Activated CD8-positive, alpha-beta memory T cell treated with anti-CD3 and anti-CD28 coated beads, Interleukin-2, amount 50 U/mL, for 4 hours (primary cell): ENCODE data around the gene HOXA5.

Source experiments
- DNase-seq: peaks from one replicate; pipeline ENCODE4 v3.0.0-alpha.2; 2020

The HOXA5 gene

DNA sequence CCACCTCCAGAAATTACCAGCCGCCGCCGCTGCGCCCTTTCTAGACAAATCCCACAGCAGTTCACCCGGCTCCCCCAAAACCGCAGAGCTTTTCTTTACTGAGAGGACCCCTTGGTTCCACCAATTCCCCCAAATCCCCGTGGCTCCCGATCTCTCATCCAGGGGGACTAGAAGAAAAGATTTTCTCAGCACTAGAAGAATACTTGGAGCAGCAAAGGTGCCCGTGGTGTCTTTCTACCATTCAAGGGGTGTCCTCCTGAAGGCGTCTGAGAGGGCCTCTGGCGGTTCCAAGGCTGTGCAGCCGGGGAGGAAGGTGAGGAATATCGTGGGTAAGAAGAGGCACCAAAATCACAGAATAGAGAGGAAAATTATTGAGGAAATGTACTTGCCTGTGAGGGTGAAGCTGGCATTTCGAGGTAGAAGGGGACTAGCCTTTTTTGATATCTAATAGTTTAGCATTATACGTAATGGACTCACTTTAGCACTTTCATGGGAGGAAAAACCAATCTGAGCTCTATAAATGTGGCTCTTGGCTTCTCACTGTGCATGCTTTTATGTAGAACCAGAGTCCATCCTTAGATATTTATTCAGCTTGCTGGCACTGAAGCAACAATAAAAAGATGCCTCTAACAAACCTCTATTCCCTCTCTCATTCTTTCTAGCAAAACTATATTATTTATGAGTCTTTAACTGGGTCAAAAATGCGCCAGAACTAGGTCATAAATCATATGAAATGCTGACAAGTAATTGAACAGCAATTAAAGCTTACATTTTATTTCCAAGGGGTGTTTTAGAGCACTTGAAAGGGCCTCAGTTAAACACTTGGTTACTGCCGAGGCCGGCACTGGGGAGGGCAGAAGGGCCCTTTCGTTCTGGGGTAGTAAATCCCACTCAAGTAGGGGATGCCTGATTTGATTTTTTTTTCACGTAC is 27.2 kb downstream of the HOXA5 start:
- no peak for DNase-seq

DNA sequence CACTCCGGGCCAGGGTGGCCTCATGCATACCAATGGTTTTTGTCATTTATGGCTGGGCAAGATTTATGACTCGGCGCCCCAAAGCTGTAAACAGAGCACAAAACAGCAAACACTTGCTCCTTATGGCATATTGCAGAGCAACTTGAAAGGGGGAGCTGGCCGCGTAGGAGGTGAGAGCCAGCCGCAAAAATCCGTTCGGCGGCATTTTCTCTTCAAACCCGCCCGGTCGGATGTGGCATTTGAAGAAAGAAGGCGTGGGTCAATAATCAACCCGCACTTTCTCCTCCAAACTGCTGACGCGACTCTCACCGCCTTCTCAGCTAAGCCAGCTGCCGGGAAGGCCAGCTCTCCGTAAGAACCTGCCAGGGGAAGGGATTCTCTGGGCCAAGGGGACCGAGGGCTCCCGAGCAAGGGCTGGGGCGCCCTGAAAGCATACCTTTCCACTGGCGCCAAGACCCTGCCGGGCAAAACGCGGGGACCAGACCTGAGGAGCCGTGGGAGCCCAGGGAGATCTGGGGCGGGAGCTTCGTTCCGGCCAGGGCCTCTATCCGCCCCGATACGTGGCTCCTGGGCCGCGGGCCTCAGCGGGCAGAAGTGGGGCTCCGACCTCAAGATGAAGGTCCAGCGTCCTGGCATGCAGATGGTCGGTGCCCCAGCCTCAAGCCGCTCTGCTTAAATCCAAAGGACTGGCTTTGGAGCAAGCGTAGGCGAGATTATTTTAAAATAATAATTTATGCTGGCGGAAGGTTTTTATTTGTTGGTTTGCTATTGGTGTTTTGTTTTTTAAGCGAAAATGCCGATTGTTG is 28.1 kb downstream of the HOXA5 start:
- DNase-seq: no peak

DNA sequence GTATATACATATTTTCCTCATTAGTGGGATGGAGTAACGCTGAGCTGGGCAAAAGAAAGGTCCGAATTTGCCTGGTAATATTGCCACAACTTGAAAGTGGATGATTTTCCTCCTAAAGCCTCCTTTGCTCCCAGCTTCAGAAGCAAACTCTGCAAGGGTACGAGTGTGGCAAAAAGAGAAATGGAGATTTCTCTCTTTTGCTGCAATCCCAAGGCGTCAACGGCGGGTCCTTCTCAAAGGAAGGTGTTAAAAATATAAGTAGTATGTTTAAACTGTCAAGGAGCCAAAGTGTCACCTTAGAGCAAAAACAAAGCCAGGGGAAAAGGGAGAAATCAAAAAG is 28.6 kb downstream of the HOXA5 start:
- DNase-seq: no peak

DNA sequence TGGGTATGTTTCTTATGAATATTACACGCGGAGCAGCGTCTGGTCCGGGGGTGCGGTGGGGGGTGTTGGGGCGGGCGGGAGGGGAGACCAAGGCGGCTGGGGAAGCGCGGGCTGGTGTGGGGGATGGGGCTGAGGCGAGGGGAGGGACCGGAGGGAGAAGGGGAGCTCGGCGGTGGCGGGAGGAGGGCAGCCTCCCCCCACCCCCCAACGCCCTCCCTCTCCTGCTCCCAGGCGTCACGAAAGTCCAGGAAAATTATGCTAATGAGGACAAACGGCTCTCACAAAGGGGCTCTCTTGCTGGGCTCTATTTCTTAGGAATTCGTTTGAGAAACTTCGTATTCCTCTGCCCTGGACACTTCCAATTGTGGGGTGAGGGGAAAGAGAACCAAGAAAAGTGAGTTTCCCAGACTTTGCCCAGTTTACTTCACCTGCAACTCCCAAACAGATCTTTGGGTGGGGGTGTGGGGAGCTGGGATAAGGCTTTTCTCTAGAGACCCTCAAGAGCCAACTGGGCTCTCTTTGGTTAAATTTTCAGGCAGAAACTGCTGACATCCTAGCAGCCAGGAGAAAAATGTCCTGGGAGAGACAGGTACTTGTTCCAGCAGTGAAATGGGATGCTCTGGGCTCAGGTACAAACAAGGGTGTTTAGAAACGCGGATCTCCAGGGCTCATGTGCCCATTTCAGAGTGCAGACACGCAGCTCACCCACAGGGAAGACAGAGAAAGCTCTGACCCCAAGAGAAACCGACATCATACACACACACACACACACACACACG is 29.3 kb downstream of the HOXA5 start:
- no peak for DNase-seq

DNA sequence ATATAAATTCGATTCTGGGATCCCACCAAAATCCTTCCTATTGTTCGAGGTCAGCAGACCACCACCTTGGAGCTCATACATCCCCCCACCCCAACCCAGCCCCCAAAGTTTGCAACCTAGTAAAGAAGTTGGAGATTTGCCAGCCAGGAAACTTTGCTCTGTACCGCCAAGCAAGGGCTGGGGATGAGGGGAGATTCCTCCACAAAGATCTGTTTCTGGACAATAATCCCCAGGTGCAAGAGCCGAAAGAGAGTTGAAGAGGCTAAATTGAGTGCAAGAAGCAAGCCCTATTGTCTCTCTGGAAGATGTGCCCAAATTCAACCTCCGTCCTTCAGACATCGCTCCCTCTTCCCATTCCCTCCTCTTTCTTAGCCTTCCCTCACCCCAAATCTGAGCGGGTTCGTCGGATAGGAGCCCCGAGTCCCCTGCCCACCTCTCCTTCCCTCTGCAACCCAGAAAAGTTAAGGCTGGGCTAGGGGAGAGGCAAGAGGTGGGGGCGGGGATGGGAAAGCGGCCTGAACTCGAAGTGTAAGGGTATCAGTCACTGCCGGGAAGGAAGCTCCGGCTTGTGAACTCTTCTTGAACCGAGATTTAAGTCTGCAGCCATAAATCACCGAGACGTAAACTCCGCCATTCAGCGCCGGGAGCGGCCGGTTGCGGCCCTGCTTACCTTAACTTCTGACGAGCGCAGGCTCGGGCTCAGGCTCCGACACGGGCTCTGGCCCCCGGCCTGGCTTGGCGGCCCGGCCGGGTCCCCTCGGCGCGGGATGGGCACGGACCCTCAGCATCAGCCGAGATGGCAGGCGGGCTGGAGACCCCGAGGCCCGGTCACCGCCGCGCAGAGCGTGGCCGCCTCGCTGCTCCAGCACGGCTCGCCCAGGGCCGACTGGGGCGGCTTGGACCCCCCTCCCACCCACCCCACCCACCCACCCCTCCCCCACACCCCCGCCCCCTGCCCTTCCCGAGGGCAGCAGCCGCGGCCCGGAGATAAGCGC is 30.2 kb downstream of the HOXA5 start:
- no peak for DNase-seq

DNA sequence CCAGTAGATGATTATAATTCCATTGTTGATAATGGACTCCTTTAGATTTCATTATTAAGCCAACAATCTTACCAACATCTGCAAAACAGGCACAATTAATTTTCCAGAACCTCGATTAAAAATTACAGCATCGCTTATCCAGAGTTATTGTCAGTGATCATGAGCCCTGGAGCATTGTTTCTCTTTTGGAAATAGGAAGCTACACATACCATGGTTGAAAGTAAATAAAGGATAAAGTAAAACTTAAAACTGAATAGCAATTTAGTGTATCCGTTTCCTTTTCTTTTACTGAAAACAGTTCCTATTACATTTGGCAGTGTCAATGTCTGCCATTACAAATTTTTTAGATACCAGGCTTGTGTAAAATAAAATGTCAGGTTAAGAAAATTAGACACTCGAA is 31.1 kb downstream of the HOXA5 start:
- no peak for DNase-seq

DNA sequence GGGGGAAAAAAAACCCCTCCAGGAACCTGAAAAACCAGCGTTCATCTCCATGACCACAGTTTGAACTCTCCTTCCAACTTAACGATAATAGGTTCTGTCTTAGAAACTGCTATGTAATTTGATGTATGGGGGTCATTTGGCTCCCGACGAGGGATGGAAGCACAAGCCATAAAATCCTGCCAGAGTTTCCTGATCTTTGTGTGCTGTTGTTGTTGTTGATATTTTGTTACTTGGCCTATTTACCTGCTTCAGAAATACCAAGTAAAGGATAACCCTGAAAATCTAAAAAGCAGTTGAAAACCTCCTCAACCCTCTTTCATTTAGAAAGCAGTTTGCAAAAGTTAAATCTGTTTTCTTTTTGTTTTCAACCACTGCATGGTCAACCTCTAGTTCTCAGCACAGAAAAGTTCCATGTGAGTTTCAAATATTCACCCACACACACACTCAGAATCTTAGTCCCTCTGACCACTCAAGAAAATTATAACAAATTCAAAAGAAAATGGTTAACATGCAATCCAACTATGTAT is 31.7 kb downstream of the HOXA5 start:
- DNase-seq: no peak

DNA sequence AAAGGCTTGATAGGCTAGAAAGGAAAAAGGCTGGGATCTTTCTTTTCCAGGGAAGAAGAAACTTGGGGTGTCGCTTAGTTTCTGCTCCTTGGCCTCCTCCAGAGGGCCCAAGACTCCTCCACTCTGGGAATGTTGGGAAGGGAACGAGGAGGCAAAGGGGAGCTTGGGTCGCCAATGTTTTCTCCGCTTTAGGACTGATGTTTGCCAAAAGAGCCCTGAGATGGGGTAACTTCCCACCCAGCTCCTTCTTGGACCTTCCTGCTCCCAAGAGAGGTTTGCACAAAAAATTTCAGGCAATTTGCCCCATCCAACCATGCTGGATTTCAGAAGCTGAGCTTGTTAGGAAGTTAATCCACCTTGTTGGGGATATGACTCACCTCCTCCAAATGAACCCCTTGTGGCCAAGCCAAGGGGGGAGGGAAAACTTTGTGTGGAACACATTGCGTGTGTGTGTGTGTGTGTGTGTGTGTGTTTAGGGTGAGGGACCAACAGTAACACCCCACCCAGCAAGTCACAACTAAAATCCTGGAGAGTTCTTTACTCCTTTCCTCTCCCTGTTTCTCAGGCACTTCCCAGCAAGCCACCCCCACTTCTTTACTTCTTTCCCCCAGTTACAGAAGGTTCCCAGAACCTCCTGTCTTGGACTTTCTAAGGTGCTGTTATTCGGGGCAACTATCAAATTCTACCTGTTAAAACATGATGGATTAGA is 32.3 kb downstream of the HOXA5 start:
- DNase-seq: no peak

DNA sequence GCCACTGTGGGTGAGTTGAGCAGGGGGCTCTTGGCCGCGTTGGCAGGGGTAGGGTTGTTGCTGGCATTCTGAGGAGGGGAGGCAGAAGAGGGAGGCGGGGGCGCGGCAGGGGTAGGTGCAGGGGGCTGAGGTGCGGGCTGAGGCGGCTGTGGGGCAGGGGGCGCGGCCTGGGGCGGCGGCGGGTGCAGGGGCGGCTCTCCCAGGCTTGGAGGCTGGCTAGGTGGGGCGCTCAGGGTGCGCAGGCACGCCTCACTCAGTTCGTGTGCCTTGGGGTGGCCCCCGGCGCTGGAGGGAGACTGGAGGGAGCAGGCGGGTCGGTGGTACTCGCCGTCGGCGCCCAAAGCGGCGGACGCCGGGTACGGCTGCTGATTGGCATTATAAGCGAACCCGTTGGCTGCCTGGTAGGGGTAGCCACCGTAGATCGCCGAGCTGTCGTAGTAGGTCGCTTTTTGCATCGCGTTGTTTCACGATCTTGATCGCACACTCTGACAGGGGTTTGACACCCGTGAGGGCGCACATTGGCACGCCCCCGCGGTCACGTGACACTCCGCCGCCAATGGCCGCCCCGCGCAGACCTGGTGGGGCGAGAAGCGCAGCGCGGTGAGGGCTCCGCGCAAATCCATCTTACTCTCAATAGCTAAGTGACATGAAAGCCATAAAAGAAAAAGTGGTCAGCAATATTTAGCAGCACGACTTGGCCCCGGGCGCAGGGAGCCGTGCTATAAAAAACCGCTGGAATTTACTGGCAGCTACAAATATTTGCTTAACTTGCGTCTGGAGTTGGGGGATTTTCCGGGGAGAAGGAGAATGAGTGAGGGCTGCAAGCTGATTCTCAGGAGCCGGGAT is 33.1 kb downstream of the HOXA5 start:
- DNase-seq: no peak

DNA sequence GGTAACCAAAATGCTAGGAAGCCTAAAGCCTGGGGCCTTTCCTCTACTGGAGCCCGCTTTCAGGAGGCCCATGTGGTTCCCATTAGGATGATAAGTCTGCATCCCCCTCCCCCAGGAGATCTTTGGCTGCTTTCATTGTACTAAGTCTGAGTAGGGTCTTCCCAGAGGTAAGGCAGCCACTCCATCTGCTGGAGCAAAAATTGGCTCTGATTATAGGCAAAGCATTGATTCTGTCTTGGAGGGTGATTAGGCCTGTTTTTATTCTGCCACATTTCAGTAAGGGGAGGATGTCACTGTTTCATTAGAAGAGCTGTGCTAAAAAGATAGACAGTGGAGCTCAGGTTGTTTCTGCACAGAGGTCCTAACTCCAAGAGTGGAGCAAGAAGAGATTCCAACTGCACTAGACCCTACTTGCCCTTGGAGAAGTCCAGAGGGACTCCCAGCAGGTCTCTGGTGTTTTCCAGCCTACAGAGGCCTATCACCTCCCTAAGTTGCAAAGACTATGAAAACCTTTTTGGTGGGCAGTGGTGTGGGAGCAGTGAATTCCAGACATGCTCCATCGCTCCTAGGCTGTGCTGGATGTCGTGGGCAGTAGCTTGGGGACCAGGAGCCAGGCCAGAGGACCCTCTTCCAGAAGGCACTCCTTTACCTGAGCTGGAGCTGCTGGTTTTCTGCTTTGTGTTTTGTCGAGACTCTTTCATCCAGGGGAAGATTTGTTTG is 33.9 kb downstream of the HOXA5 start:
- no peak for DNase-seq

DNA sequence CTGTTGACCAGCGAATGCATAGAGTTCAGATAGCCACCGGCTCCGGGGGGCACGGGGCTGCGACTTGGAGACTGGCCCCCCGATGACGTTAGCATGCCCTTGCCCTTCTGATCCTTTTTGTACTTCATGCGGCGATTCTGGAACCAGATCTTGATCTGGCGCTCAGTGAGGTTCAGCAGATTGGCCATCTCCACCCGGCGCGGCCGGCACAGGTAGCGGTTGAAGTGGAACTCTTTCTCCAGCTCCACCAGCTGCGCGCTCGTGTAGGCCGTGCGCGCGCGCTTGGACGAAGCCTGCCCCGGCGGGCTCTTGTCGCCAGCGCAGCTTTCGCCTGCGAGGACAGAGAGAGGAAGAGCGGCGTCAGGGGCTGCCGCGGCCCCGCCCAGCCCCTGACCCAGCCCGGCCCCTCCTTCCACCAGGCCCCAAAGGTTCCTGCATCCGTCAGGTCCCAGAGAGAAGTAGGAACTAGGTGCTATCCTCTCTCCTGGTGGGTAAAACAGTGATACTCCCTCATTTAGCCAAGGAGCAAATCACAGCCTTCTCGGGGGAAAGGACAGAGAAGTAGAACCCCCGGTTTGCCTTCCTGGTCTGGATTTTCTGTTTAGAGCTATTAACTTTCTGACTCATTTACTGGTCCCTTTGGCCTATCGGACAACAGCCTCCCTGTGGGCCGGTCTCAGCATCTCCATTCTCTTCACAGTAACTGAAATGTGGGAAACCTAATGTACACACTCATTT is 34.9 kb downstream of the HOXA5 start:
- no peak for DNase-seq

DNA sequence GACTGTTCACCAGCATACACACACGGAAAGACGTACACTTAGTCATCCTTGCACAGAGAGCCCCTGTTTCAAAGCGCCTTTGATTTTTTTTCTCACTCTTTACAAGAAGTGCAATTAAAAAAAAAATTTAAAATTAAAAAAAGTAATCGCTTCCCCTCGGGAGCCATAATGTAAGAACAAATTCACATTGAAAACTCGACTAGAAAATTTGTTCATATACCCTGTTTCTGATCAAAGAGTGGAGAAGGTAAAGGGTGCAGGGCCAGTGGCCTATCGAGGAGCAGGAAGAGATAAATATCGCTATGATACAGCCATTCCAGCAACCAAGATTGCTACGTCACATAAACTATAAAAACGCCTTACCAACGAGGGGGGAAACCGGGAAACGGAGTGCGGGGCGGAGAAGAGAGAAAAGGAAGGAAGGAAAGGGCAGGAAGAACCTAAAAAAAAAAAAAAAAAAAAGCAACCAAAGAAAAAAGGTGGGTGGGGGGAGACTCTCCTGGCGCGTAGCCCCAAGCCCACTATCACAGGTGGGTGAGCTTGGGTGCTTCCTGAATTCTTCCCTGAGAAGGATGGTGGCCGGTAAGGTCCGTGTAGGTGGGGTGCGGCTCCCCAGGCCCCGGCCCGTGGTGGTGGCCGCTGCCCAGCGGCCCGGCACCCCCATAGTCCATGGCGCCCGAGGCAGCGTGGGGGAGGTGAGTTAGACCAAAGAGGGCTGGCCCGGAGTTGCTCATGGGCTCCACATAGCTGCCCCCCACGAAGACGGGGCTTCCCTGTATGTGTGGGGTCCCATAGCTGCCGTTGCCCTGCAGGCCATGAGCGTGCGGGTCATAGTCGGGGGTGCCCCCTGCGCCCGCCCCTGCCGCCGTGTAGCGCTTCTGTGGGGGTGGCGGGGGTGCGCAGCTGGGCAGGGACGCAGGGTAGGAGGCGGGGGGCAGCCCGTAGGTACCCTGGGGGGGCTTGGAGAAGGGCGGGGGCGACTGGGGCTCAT is 35.8 kb downstream of the HOXA5 start:
- DNase-seq: no peak

DNA sequence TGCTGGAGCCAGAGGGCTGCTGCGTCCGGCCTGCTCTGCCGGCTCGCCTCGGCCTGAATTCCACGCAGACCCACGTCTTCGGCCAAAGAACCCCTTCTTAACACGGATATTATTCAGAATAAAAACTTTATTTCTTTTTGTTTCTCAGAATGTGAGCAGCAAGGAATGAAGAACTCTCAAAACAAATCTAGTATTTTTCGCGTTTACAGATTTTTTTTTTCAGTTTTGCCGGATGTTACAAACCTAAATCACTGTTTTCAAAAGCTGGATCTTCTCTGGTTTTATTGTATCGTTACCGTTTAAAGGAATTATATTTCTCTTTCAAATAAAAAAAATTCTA is 36.6 kb downstream of the HOXA5 start:
- no peak for DNase-seq

DNA sequence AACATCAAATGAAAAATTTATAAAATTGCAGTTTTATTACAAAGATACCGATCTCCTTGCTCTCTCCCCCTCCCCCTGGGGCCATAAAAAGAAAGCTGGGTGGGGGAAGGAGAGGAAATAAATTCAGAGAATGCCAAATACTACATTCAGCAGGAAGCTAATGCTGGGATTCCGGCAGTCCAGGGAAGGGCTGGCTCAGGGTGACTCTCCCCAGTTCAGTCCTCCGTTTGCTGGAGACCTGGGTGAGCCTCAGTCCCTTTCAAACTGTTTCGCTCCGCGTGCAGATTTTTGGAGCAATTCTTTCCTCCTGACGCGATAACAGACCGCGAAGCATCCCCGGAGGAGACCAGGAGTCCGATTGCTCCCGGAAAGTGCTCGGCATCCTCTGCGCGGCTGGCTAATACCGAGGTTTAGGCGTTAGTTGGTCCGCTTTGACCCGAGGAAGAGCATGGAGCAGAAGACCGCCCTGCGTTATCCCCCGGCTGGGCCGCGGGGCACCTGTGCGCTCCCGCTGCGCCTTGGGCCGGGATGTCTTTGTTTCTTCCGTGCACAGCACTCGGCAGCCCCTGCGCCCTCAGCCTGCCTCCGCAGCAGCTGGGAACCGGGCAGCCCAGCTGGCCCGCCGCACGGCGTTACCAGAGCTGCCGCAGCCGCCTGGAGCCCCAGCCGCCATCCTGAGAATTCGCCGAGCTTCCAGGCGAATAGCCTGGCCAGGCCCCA is 37.1 kb downstream of the HOXA5 start:
- no peak for DNase-seq

DNA sequence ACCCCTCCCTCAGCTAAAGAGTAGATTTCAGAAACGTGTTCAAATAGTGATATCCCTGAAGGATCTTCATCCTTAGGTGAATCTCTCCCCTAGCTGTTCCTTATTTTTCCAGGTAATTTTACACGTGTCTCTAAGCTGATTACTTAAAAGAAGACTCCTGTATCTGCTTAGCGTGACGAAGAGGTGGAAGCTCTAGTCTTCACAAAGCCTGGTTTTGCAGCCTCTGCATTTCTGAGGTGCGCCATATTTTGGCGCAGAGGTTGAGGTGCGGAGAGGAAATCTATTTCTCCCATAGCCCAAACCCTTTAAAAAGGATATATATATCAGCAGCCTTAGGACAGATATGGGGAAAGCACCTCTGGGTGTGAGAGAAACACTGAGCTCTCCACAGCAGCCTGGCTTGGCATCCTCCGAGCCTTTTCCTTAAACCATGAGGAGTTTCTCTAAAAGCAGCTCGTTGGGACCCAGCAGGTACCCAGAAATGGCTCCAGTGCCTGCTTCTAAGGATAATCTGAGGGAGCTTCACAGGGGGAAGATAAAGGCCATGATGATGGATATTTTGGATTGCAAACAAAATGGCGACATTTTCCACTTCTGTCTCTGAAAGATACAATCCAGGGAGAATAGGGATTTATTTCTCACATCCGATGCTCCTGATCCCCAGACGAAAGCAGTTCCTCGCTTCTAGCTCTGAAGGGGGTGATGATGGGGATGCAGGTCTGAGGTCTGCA is 38.0 kb downstream of the HOXA5 start:
- no peak for DNase-seq
